Natural killer cell treated with Interleukin-12 subunit alpha and Interleukin-12 subunit beta and Interleukin-15 and Interleukin-18, amount 100 ng/mL, for 72 hours (primary cell): Measurements from ENCODE around the gene FAM43A. TPM values are rescaled to one million over a fixed set of nuclear protein-coding genes. Genes with fewer than 3 reads are reported as not detected.

Source experiments
- ATAC-seq, 2 donors: fragments of 150-1000 bp; cut with Tn5 transposase in 1 of 2; sonication (Bioruptor Pico), chemical (Tn5 transposase) in 1 of 2; 2 replicates each; pipeline ENCODE4 v1.10.0; 2021
- DNase-seq: peaks from one replicate; pipeline ENCODE4 v3.0.0; 2022; ENCODE audit warnings: low spot score
- H3K27ac Mint-ChIP-seq, 2 donors: 1 replicate in 1 of 2; 2 replicates in 1 of 2; pipeline ENCODE4 v1.8.0; 2022; ENCODE audit warnings: mixed read lengths in 2 of 2, mild to moderate bottlenecking in 1 of 2, moderate library complexity in 1 of 2
- H3K27me3 Mint-ChIP-seq, 2 donors: 1 replicate in 1 of 2; 2 replicates in 1 of 2; pipeline ENCODE4 v1.8.0; 2022; ENCODE audit warnings: mixed read lengths in 2 of 2
- H3K36me3 Mint-ChIP-seq: one replicate; pipeline ENCODE4 v1.8.0; 2022; ENCODE audit warnings: mixed read lengths
- H3K4me1 Mint-ChIP-seq, 2 donors: 1 replicate in 1 of 2; 2 replicates in 1 of 2; pipeline ENCODE4 v1.8.0; 2022; ENCODE audit warnings: low read depth in 2 of 2, mixed read lengths in 2 of 2, mild to moderate bottlenecking in 1 of 2
- H3K4me3 Mint-ChIP-seq: one replicate; pipeline ENCODE4 v1.8.0; 2022; ENCODE audit warnings: mixed read lengths
- H3K9me3 Mint-ChIP-seq: 2 replicates; pipeline ENCODE4 v1.8.0; 2022; ENCODE audit warnings: mixed read lengths
- total RNA-seq, 2 donors: library from RNA; stranded (reverse); gene quantifications; one replicate each; pipeline ENCODE4 v1.2.3, GENCODE V29; 2022

The FAM43A gene
- total RNA-seq, 2 donors from 2014 or later = 11.6 to 50.2 TPM

DNA sequence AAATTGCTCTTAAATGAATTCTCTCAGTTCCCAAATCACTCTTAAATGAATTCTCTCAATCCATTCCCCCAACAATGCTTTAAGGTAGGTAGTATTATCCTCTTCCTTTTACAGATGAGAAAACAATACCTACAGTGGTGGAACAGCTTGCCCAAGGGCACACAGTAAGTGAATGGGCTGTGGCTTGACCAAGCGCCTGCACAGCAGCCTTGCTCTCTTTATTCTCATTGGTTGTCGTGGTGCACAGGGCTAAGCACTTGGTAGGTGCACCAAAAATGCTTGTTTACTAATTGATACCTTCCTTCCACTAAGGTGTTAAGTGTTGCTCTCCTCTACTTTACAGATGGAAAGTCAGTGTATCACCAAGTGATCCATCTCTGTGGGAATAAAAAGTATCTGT is 43.3 kb downstream of the FAM43A start:
- Mint-ChIP-seq H3K27ac (no peak overlapping the region), H3K27me3 (peaks cover 10 to 15% of the 10 kb centered on the region in 2 donors), H3K4me3 (no peak overlapping the region), H3K4me1 (no peaks in the 10 kb centered on the region), H3K36me3 (no peaks in the 10 kb centered on the region), H3K9me3 (no peaks in the 10 kb centered on the region)
- ATAC-seq (no peak), DNase-seq (no peak)

DNA sequence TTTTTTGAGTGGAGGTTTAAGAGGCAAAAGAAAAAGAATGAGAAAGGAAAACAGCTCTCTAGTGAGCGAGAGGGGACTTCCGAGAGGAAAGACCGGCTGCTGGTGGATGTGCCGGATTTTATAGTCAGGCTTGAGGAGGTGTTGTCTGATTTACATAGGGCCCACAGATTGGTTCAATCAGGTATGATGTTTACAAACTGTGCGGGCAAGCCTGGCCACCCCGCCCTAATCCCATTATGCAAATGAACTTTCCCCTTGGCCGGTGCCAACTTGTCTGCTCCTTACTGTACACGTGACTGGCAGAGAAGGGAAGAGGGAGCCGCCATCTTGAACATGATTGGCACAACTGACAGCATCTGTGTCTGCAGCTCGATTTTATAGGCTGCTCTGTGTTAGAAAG is 44.7 kb downstream of the FAM43A start:
- Mint-ChIP-seq H3K27ac (no peak overlapping the region), H3K36me3 (no peaks in the 10 kb centered on the region), H3K27me3 (peaks cover 11 to 17% of the 10 kb centered on the region in 2 donors), H3K4me1 (no peaks in the 10 kb centered on the region), H3K9me3 (no peaks in the 10 kb centered on the region), H3K4me3 (no peak overlapping the region)
- ATAC-seq (no peak), DNase-seq (no peak)

DNA sequence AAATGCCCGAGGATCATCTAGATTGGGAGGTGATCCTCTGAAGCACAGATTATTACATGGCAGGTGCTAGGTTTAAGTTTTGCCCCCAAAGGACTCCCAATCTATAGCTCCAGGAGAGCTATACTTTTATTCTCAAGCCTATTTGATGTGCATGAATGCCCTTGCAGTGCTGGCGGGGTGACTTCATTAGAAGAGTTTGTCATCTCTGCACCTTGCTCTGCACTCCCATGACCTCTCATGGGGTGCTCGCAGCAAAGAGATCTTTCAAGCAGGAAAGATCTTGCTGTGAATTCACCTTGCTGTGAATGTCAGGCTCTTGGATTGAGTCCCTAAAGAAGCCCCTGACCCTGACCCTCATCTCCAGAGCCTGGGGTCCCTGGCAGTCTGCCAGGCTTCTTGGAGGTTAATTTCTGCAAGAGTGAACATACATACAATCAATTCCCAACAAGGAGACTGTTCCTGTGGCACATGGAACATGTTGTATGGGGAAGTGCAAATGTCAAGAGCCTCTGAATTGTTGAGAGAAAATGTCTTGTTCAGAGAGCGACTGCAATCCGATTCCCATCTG is 45.9 kb downstream of the FAM43A start:
- Mint-ChIP-seq H3K4me3 (no peak overlapping the region), H3K4me1 (no peaks in the 10 kb centered on the region), H3K9me3 (no peaks in the 10 kb centered on the region), H3K27me3 (peaks cover 13 to 17% of the 10 kb centered on the region in 2 donors), H3K36me3 (no peaks in the 10 kb centered on the region), H3K27ac (no peak overlapping the region)
- DNase-seq (no peak), ATAC-seq (no peak)

DNA sequence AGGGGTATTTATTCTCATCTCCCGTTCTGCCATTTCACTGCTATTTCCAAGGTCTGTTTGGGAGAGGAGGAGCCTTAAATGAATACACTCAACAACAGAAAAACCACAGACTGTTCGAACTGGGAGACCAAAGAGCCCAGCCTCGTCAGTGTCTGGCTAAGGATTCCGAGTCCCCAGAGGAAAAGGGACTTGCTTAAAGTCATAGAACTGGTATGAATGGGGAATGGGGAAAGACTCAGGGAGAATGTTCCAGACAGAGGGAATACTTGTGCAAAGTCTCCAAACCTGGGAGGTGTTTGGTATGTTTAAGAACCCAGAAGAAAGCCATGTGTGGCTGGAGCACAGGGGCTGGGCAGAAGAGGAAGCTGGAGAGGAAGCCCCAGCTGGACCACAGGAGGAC is 46.9 kb downstream of the FAM43A start:
- Mint-ChIP-seq H3K36me3 (no peaks in the 10 kb centered on the region), H3K27ac (no peak overlapping the region)
- no peak for ATAC-seq

DNA sequence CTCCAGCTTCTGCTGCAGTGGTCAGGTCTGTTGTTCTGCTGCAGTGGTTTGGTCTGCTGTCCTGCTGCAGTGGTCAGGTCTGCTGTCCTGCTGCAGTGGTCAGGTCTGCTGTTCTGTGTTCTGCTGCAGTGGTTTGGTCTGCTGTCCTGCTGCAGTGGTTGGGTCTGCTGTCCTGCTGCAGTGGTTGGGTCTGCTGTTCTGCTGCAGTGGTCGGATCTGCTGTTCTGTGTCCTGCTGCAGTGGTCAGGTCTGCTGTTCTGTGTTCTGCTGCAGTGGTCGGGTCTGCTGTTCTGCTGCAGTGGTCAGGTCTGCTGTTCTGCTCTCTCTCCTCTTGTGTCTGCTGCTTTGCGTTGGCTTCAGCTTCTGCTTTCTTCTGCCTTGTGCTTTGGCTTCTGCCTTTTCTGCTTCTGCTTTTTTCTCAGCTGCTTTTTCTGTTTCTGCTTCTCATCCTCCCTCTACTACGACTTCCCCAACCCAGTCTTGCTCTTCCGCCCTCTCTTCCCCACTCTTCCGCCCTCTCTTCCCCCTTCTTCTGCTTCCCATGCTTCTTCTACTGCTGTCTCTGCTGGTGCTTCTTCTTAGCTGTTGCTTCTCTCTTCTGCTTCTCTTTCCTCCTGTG is 50.7 kb downstream of the FAM43A start:
- Mint-ChIP-seq H3K27ac (no peak overlapping the region), H3K27me3 (peaks cover 5 to 6% of the 10 kb centered on the region in 2 donors), H3K4me3 (no peak overlapping the region), H3K9me3 (no peaks in the 10 kb centered on the region), H3K36me3 (no peaks in the 10 kb centered on the region), H3K4me1 (peaks cover 0 to 7% of the 10 kb centered on the region in 2 donors)
- ATAC-seq (no peak), DNase-seq (no peak)

More for the DNA sequence above, 46.9 kb downstream of the FAM43A start:
- Mint-ChIP-seq H3K4me3 (no peak overlapping the region), H3K27me3 (peaks cover 11 to 17% of the 10 kb centered on the region in 2 donors), H3K4me1 (no peaks in the 10 kb centered on the region), H3K9me3 (no peaks in the 10 kb centered on the region)
- DNase-seq = no peak

DNA sequence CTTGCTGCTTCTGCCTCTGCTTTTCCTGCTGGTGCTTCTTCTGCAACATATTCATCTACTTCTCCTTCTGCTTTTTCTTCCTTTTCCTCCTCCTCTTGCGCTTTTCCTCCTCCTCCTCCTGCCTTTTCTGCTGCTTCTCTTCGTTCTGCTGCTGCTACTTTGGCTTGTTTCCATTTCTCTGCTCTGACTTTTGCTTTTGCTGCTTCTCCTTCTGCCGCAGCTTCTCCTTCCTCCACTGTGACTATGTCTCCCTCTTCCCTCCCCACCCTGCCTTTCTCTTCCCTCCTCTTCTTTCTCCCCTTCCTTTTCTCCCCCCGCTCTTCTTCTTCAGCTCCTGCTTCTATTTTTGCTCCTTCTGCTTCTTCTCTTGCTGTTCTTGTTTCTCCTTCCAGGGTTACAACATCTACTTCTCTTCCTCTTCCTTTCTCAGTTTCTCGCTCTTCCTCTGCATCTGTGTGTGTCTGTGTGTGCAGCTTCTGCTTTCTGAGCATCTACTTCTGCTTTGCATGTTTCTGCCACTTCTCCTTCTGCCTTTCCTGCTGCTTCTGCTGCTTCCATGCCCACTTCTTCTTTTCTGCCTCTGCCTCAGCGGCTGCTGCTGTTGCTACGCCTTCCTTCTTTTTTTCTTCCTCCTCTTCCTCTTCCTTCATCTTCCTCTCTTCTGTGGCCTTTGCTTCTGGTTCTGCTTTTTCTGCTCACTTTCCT is 51.4 kb downstream of the FAM43A start:
- DNase-seq (no peak), ATAC-seq (no peak)
- H3K36me3 Mint-ChIP-seq = no peaks in the 10 kb centered on the region
- H3K9me3 Mint-ChIP-seq = no peaks in the 10 kb centered on the region
- peaks cover 0 to 8% of the 10 kb centered on the region in 2 donors for H3K4me1 Mint-ChIP-seq
- H3K4me3 Mint-ChIP-seq = no peak overlapping the region
- no peak overlapping the region for H3K27ac Mint-ChIP-seq
- peaks cover 5 to 6% of the 10 kb centered on the region in 2 donors for H3K27me3 Mint-ChIP-seq

Other genes with a start within 250 kb of the FAM43A start
- 100 to 1,000 TPM in 1 of 2 donors, 10 to 100 TPM in 1; 67.6 to 157 TPM for gene ATP13A3, start 198.9 kb upstream of the FAM43A start, total RNA-seq
- gene TMEM44, start 52.5 kb upstream of the FAM43A start, total RNA-seq = 1 to 10 TPM; 4.7 to 8.5 TPM
- gene LSG1, start 13.7 kb upstream of the FAM43A start, total RNA-seq = 10 to 100 TPM; 38.7 to 63.3 TPM